Ovary (tissue), 9 donors: Measurements from ENCODE around the gene CDKAL1. TPM values are rescaled to one million over a fixed set of nuclear protein-coding genes. Genes with fewer than 3 reads are reported as not detected.
"Not testable (repeated sequence)": the region's sequence is repeated elsewhere in the genome, so short reads cannot be mapped to it uniquely, and the experiment has no call there.

Source experiments
- DNase-seq, 5 donors: peaks; one replicate each; pipeline ENCODE4 v3.0.0-alpha.2; 2019 to 2020
- H3K27ac ChIP-seq, 2 donors: fragments of 200-600 bp; one replicate each; pipeline versions ENCODE4 v1.5.1 to v1.8.0; 2019 to 2022
- H3K27me3 ChIP-seq: fragments of 200-600 bp; one replicate; pipeline ENCODE4 v1.8.0; 2022
- H3K36me3 ChIP-seq: fragments of 200-600 bp; sonication (generic); one replicate; pipeline ENCODE4 v1.5.1; 2019
- H3K4me1 ChIP-seq: one replicate; pipeline ENCODE4 v1.8.1; 2013; ENCODE audit warnings: mild to moderate bottlenecking, moderate library complexity; ENCODE audit not compliant: insufficient read depth
- H3K4me3 ChIP-seq: fragments of 200-600 bp; sonication (generic); one replicate; pipeline ENCODE4 v1.5.1; 2017
- H3K9me3 ChIP-seq, 2 donors: fragments of 200-600 bp in 1 of 2; sonication (generic) in 1 of 2; one replicate each; pipeline versions ENCODE4 v1.5.1 to v1.8.1; 2013 to 2019; ENCODE audit warnings: mild to moderate bottlenecking in 1 of 2, moderate library complexity in 1 of 2
- EP300 ChIP-seq: sonication (generic); formaldehyde crosslinking; IDR thresholded peaks from one replicate; pipeline ENCODE4 v1.6.1; 2017; ENCODE audit warnings: antibody characterized with exemption
- POLR2A ChIP-seq: fragments of 450-650 bp; IDR thresholded peaks from one replicate; pipeline ENCODE4 v1.6.1; 2017; ENCODE audit warnings: antibody characterized with exemption, mild to moderate bottlenecking, moderate library complexity
- WGBS, 3 donors: extraction: QIAGEN DNeasy Blood & Tissue Kit in 1 of 3; methylation state at CpG; one replicate each; pipeline versions ENCODE4 v1.1.5 to v1.1.7; 2013 to 2017; 5-methylcytosine and 5-hydroxymethylcytosine counted together
- intact Hi-C, 4 donors: fragments of 100-400 bp; cut with DNase I; formaldehyde crosslinking; loops; one replicate each; pipeline versions ENCODE4 v1.11.0 to v1.15.1; 2022 to 2023
- polyA plus RNA-seq, 2 donors: library from polyadenylated mRNA; stranded (reverse); fragments of 200-250 nt in 1 of 2; fragments of 350-450 nt in 1 of 2; fragmentation: Illumina TruSeq in 1 of 2; extraction: RNeasy Lipid Tissue Mini Kit (QIAGEN cat#74804) in 1 of 2; gene quantifications; one replicate each; pipeline ENCODE4 v1.2.3, GENCODE V29; 2013 to 2014
- total RNA-seq, 7 donors: library from RNA; depleted of rRNA in 2 of 7; stranded (reverse); fragments of >200 nt in 2 of 7; fragmentation: NEBNext Ultra II Directional in 3 of 7; extraction: Animal tissue kit (Norgen Biotek cat#: 25700) in 3 of 7; gene quantifications; one replicate each; pipeline versions ENCODE4 v1.1.0 to v1.2.4, GENCODE V29; 2016 to 2023
- TF ChIP-seq, protein P1 (sequence below), 3 donors: fragments of 450-650 bp in 2 of 3; fragments of 200-600 bp in 1 of 3; IDR thresholded peaks; one replicate each; pipeline versions ENCODE4 v1.5.1 to v1.8.0; 2016 to 2022; ENCODE audit warnings: antibody characterized with exemption in 3 of 3, mild to moderate bottlenecking in 1 of 3
- donor health status: DM: no; HTN: no; CAD: no; lungs with moderate emphysema.
- donor health status: DM: no; HTN: no; CAD: no.
- donor health status: Bipolar disorder and iron deficiency.
- donor health status: DM: yes; HTN: yes; CAD: no.
- donor health status: DM: no; HTN: no; CAD: no.
- donor health status: DM: yes; HTN: yes; CAD: no.

CDKAL1 gene
- total and polyA plus RNA-seq, 9 donors = 6.8 to 21.3 (median 18.9) TPM

- peaks cover under 1% of the 10 kb centered on the region for H3K4me1 ChIP-seq
- H3K9me3 ChIP-seq = no peaks in the 10 kb centered on the region
- intact Hi-C loops = no loop called here
- H3K27me3 ChIP-seq = no peaks in the 10 kb centered on the region
- 95 to 97% (median 95%) methylated on average over 1 of the region's 1 CpG for WGBS, 3 donors
- no peaks in the 10 kb centered on the region for H3K36me3 ChIP-seq
- H3K27ac ChIP-seq = no peak overlapping the region
- no peak for TF ChIP-seq POLR2A
- TF ChIP-seq, protein P1, sequence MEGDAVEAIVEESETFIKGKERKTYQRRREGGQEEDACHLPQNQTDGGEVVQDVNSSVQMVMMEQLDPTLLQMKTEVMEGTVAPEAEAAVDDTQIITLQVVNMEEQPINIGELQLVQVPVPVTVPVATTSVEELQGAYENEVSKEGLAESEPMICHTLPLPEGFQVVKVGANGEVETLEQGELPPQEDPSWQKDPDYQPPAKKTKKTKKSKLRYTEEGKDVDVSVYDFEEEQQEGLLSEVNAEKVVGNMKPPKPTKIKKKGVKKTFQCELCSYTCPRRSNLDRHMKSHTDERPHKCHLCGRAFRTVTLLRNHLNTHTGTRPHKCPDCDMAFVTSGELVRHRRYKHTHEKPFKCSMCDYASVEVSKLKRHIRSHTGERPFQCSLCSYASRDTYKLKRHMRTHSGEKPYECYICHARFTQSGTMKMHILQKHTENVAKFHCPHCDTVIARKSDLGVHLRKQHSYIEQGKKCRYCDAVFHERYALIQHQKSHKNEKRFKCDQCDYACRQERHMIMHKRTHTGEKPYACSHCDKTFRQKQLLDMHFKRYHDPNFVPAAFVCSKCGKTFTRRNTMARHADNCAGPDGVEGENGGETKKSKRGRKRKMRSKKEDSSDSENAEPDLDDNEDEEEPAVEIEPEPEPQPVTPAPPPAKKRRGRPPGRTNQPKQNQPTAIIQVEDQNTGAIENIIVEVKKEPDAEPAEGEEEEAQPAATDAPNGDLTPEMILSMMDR (IDR thresholded peaks at IDR 0.05) = no peak
- no peak for TF ChIP-seq EP300
- no peak for DNase-seq
- no peak overlapping the region for H3K4me3 ChIP-seq
Observed at GRCh38 chr6:20647585-20647984, 113.3 kb downstream of the CDKAL1 start.

- H3K4me3 ChIP-seq, H3K27ac ChIP-seq, intact Hi-C loops, H3K4me1 ChIP-seq, H3K9me3 ChIP-seq, DNase-seq, H3K27me3 ChIP-seq, H3K36me3 ChIP-seq: not testable (repeated sequence)
- 90 to 98% (median 91%) methylated on average over 7 of the region's 7 CpGs for WGBS, 3 donors
Observed at GRCh38 chr6:20649696-20650470, 115.6 kb downstream of the CDKAL1 start.

DNA sequence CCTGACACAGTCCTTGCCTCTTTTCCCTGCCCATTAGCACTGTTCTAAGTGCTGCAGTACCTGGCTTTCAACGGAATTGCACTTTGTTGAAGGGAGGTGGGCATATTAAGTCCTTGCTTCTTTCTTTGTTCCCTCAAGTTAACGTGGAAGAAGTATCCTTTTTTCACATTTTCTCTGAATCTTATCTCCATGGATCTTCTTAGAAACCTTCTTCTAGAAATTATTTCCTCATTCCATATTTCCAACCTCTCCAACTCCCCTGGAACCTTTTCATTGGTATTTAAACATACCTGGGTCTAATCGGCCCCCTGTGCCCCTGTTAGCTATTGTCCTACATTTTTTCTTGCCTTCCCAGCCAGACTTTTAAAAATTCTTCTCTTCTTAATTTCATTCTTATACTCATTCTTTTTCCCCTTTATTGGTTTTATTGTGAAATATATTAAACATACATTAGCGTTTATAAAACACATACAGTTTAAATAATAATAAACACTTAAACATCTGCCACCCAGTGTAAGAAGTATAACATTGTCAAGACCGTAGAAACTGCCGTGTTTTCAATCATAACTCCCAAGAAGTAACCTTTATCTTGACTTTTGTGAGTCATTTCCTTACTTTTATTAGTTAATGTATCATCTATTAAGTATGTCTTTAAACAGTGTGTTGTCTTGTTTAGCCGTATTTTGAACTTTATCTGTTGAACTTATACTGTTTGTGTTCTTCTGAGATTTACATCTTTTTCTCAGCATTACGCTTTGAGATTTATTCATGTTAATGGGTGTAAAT lies 118.2 kb downstream of the CDKAL1 start:
- TF ChIP-seq EP300 (no peak), POLR2A (no peak)
- TF ChIP-seq, protein P1 (IDR thresholded peaks at IDR 0.05) = no peak
- Histone ChIP-seq H3K4me1 (no peaks in the 10 kb centered on the region), H3K36me3 (no peaks in the 10 kb centered on the region), H3K9me3 (no peaks in the 10 kb centered on the region), H3K27ac (no peak overlapping the region), H3K4me3 (no peak overlapping the region), H3K27me3 (no peaks in the 10 kb centered on the region)
- 69 to 76% (median 69%) methylated on average over 8 of the region's 8 CpGs for WGBS, 3 donors
- DNase-seq = no peak
- intact Hi-C loops = no loop called here

- DNase-seq = no peak
- no peak overlapping the region for H3K27ac ChIP-seq
Observed at GRCh38 chr6:20653085-20653479, 118.8 kb downstream of the CDKAL1 start.

More at GRCh38 chr6:20653085-20653479, 118.8 kb downstream of the CDKAL1 start:
- no peaks in the 10 kb centered on the region for H3K27me3 ChIP-seq
- no peaks in the 10 kb centered on the region for H3K4me1 ChIP-seq
- 89 to 92% (median 90%) methylated on average over 4 of the region's 4 CpGs for WGBS, 3 donors
- intact Hi-C loops = no loop called here
- no peaks in the 10 kb centered on the region for H3K9me3 ChIP-seq
- H3K36me3 ChIP-seq = no peaks in the 10 kb centered on the region
- TF ChIP-seq, protein P1 (IDR thresholded peaks at IDR 0.05) = no peak
- TF ChIP-seq POLR2A (no peak), EP300 (no peak)
- H3K4me3 ChIP-seq = no peak overlapping the region
